Esophagus muscularis mucosa (tissue), 4 donors: Measurements from ENCODE around the gene CAPN9. TPM values are rescaled to one million over a fixed set of nuclear protein-coding genes. Genes with fewer than 3 reads are reported as not detected.

Source experiments
- DNase-seq: peaks from one replicate; pipeline ENCODE4 v3.0.0-alpha.2; 2017; ENCODE audit errors: extremely low spot score
- H3K27ac ChIP-seq, 4 donors: fragments of 200-600 bp; sonication (generic); replicated peaks in 1 of 4; 1 replicate in 3 of 4; 2 replicates in 1 of 4; pipeline ENCODE4 v1.5.1; 2016 to 2019; ENCODE audit warnings: mild to moderate bottlenecking in 1 of 4
- H3K27me3 ChIP-seq, 4 donors: fragments of 200-600 bp; sonication (generic); one replicate each; pipeline versions ENCODE4 v1.5.1 to v1.6.0; 2016 to 2019
- H3K36me3 ChIP-seq, 4 donors: fragments of 200-600 bp; sonication (generic); one replicate each; pipeline ENCODE4 v1.5.1; 2016 to 2019
- H3K4me1 ChIP-seq, 4 donors: fragments of 200-600 bp; sonication (generic); one replicate each; pipeline ENCODE4 v1.5.1; 2016 to 2019
- H3K4me3 ChIP-seq, 4 donors: fragments of 200-600 bp; sonication (generic); 1 replicate in 2 of 4; 2 replicates in 2 of 4; pipeline ENCODE4 v1.5.1; 2016 to 2019; ENCODE audit warnings: mild to moderate bottlenecking in 4 of 4, moderate library complexity in 1 of 4
- H3K9me3 ChIP-seq, 4 donors: fragments of 200-600 bp; sonication (generic); 1 replicate in 3 of 4; 2 replicates in 1 of 4; pipeline ENCODE4 v1.5.1; 2016 to 2019
- CTCF ChIP-seq, 3 experiments: fragments of 200-600 bp in 2 of 3; fragments of 450-650 bp in 1 of 3; sonication (generic) in 2 of 3; IDR thresholded peaks; one replicate each; pipeline ENCODE4 v1.5.1; 2017 to 2019; ENCODE audit warnings: antibody characterized with exemption in 3 of 3, mild to moderate bottlenecking in 2 of 3, moderate library complexity in 1 of 3
- EP300 ChIP-seq: sonication (generic); formaldehyde crosslinking; IDR thresholded peaks from one replicate; pipeline ENCODE4 v1.6.1; 2017; ENCODE audit warnings: antibody characterized with exemption
- POLR2A ChIP-seq: fragments of 450-650 bp; IDR thresholded peaks from one replicate; pipeline ENCODE4 v1.6.1; 2017; ENCODE audit warnings: antibody characterized with exemption, moderate library complexity, mild to moderate bottlenecking, low read depth
- POLR2AphosphoS5 ChIP-seq, 2 donors: sonication (generic); formaldehyde crosslinking; IDR thresholded peaks; one replicate each; pipeline ENCODE4 v1.6.1; 2017; ENCODE audit warnings: antibody characterized with exemption in 2 of 2
- WGBS: methylation state at CpG from one replicate; pipeline ENCODE4 v1.1.5; 2018; 5-methylcytosine and 5-hydroxymethylcytosine counted together
- intact Hi-C: fragments of 100-400 bp; cut with DNase I; formaldehyde crosslinking; loops from one replicate; pipeline ENCODE4 v1.15.1; 2023
- total RNA-seq, 4 donors: library from RNA; depleted of rRNA; stranded (reverse); fragments of >200 nt; gene quantifications; one replicate each; pipeline versions ENCODE4 v1.1.0 to v1.2.1, GENCODE V29; 2016

Gene CAPN9
- total RNA-seq, 4 donors from 2014 or later, result not detected

GRCh38 chr1:230823426-230823825 lies 76.2 kb downstream of the CAPN9 start:
- H3K4me1 ChIP-seq, result peaks cover 57 to 66% (median 60%) of the 10 kb centered on the region in 4 donors
- intact Hi-C loops, result no loop called here
- peak; percentile 91 for DNase-seq

GRCh38 chr1:230823931-230824381 lies 76.8 kb downstream of the CAPN9 start:
- Histone ChIP-seq H3K36me3 (no peaks in the 10 kb centered on the region), H3K4me1 (peaks cover 57 to 66% (median 60%) of the 10 kb centered on the region in 4 donors), H3K27ac (peak overlapping the region in 3 of 4 donors; percentile 47 to 70 (median 57)), H3K4me3 (no peak overlapping the region), H3K27me3 (no peaks in the 10 kb centered on the region), H3K9me3 (no peaks in the 10 kb centered on the region)
- TF ChIP-seq POLR2AphosphoS5 (IDR thresholded peaks at IDR 0.05), result no peak
- no peak for TF ChIP-seq POLR2A
- no peak for TF ChIP-seq CTCF (IDR thresholded peaks at IDR 0.05)
- no peak for TF ChIP-seq EP300
- peak; percentile 91 for DNase-seq
- WGBS, result 72% methylated on average over 3 of the region's 3 CpGs
- intact Hi-C loops, result no loop called here

More at GRCh38 chr1:230823426-230823825, 76.2 kb downstream of the CAPN9 start:
- H3K27me3 ChIP-seq, result no peaks in the 10 kb centered on the region
- no peaks in the 10 kb centered on the region for H3K36me3 ChIP-seq
- no peaks in the 10 kb centered on the region for H3K9me3 ChIP-seq
- peak overlapping the region; percentile 22 to 70 (median 52) for H3K27ac ChIP-seq
- no peak overlapping the region for H3K4me3 ChIP-seq
- WGBS, result 76% methylated on average over 6 of the region's 6 CpGs
- TF ChIP-seq POLR2AphosphoS5 (IDR thresholded peaks at IDR 0.05) (no peak), EP300 (no peak), POLR2A (no peak)

- no peaks in the 10 kb centered on the region for H3K36me3 ChIP-seq
- no peak overlapping the region for H3K4me3 ChIP-seq
- no peak for TF ChIP-seq EP300
- no peak for TF ChIP-seq CTCF (IDR thresholded peaks at IDR 0.05)
- TF ChIP-seq POLR2AphosphoS5 (IDR thresholded peaks at IDR 0.05), result no peak
- TF ChIP-seq POLR2A, result no peak
- no peaks in the 10 kb centered on the region for H3K9me3 ChIP-seq
- H3K27me3 ChIP-seq, result no peaks in the 10 kb centered on the region
- peak; percentile 91 for DNase-seq
- peaks cover 57 to 66% (median 60%) of the 10 kb centered on the region in 4 donors for H3K4me1 ChIP-seq
- peak overlapping the region; percentile 41 to 70 (median 50) for H3K27ac ChIP-seq
- intact Hi-C loops, result no loop called here
- WGBS, result 80% methylated on average over 4 of the region's 4 CpGs
Observed at GRCh38 chr1:230824551-230824918, 77.3 kb downstream of the CAPN9 start.

GRCh38 chr1:230824919-230825721 lies 77.9 kb downstream of the CAPN9 start:
- peak overlapping the region; percentile 44 to 70 (median 52) for H3K27ac ChIP-seq

More at GRCh38 chr1:230824919-230825721, 77.9 kb downstream of the CAPN9 start:
- TF ChIP-seq EP300, result no peak
- TF ChIP-seq CTCF (IDR thresholded peaks at IDR 0.05), result no peak
- no peak for TF ChIP-seq POLR2A
- TF ChIP-seq POLR2AphosphoS5 (IDR thresholded peaks at IDR 0.05), result peak; percentile 28 to 53
- WGBS, result 54% methylated on average over 10 of the region's 11 CpGs
- H3K4me1 ChIP-seq, result peaks cover 57 to 66% (median 60%) of the 10 kb centered on the region in 4 donors
- no peaks in the 10 kb centered on the region for H3K9me3 ChIP-seq
- DNase-seq, result peak; percentile 75
- intact Hi-C loops, result no loop called here
- no peaks in the 10 kb centered on the region for H3K36me3 ChIP-seq
- H3K4me3 ChIP-seq, result no peak overlapping the region
- no peaks in the 10 kb centered on the region for H3K27me3 ChIP-seq
